IMR-90 (cell line): ENCODE measurements around the gene POLR3B. TPM values are rescaled to one million over a fixed set of nuclear protein-coding genes. Genes with fewer than 3 reads are reported as not detected.

Experiments
- ATAC-seq: fragments of 200-7000 bp; cut with Tn5 transposase; 2 replicates; pipeline ENCODE4 v1.9.1; 2020; ENCODE audit warnings: low read depth, mild to moderate bottlenecking, moderate library complexity
- BruUV-seq: library from RNA; stranded (reverse); fragments of 400-500 nt; replicated peaks from 2 replicates; lab custom pipeline; 2021; lab: Mats Ljungman, UMichigan
- CTCF ChIA-PET: fragments of 300-600 bp; formaldehyde crosslinking; extraction: SDS; loops from one replicate; lab custom pipeline; 2021; ENCODE audit warnings: antibody characterized with exemption; lab: Yijun Ruan, JAX
- POLR2A ChIA-PET: fragments of 300-600 bp; sonication (Branson Sonifier 250); formaldehyde crosslinking; loops from one replicate; lab custom pipeline; 2022; ENCODE audit warnings: antibody characterized with exemption; ENCODE audit not compliant: unreplicated experiment; lab: Charles Lee
- DNase-seq: peaks from one replicate; pipeline ENCODE4 v3.0.0; 2013
- H2AFZ ChIP-seq: replicated peaks from 2 replicates; pipeline ENCODE3; 2013; ENCODE audit warnings: low read length, mild to moderate bottlenecking; ENCODE audit not compliant: poor library complexity
- H2AK5ac ChIP-seq: 2 replicates; pipeline ENCODE4 v1.6.1; 2013; ENCODE audit warnings: low read depth, low read length, inconsistent platforms
- H2AK9ac ChIP-seq: replicated peaks from 2 replicates; pipeline ENCODE3; 2013; ENCODE audit warnings: mild to moderate bottlenecking, low read depth, low read length, moderate library complexity; ENCODE audit not compliant: poor library complexity
- H2BK120ac ChIP-seq: 2 replicates; pipeline ENCODE4 v1.6.1; 2013; ENCODE audit warnings: low read depth, low read length, inconsistent platforms
- H2BK15ac ChIP-seq: 3 replicates; pipeline ENCODE4 v1.6.1; 2013; ENCODE audit warnings: low read depth, low read length, inconsistent platforms
- H2BK20ac ChIP-seq: 2 replicates; pipeline ENCODE4 v1.6.1; 2013; ENCODE audit warnings: low read depth, mild to moderate bottlenecking, inconsistent platforms, low read length, moderate library complexity
- H2BK5ac ChIP-seq: 2 replicates; pipeline ENCODE4 v1.6.1; 2013; ENCODE audit warnings: mild to moderate bottlenecking, low read depth, low read length, inconsistent platforms; ENCODE audit not compliant: poor library complexity, severe bottlenecking
- H3K14ac ChIP-seq: replicated peaks from 2 replicates; pipeline ENCODE4 v1.6.1; 2013; ENCODE audit warnings: low read depth, low read length, inconsistent platforms
- H3K18ac ChIP-seq: 2 replicates; pipeline ENCODE4 v1.6.1; 2013; ENCODE audit warnings: low read depth, low read length, control low read depth
- H3K23ac ChIP-seq: 2 replicates; pipeline ENCODE4 v1.6.1; 2013; ENCODE audit warnings: low read depth, low read length, inconsistent platforms
- H3K27ac ChIP-seq: 2 replicates; pipeline ENCODE4 v1.5.1; 2013; ENCODE audit warnings: mild to moderate bottlenecking, control low read depth, low read length; ENCODE audit not compliant: insufficient read depth
- H3K27me3 ChIP-seq: 2 replicates; pipeline ENCODE4 v1.6.1; 2013; ENCODE audit warnings: low read length; ENCODE audit not compliant: control insufficient read depth, insufficient read depth
- H3K36me3 ChIP-seq: 2 replicates; pipeline ENCODE4 v1.6.1; 2013; ENCODE audit warnings: low read length, mixed read lengths; ENCODE audit not compliant: control insufficient read depth, insufficient read depth
- H3K4ac ChIP-seq: 2 replicates; pipeline ENCODE4 v1.6.1; 2013; ENCODE audit warnings: low read depth, low read length, inconsistent platforms
- H3K4me1 ChIP-seq: 2 replicates; pipeline ENCODE4 v1.6.1; 2013; ENCODE audit warnings: low read length, mixed read lengths; ENCODE audit not compliant: control insufficient read depth, insufficient read depth
- H3K4me2 ChIP-seq: 2 replicates; pipeline ENCODE4 v1.6.1; 2013; ENCODE audit warnings: low read depth, mild to moderate bottlenecking, control low read depth, low read length, moderate library complexity
- H3K4me3 ChIP-seq: 2 replicates; pipeline ENCODE4 v1.5.1; 2013; ENCODE audit warnings: low read depth, mild to moderate bottlenecking, control low read depth, low read length, moderate library complexity; ENCODE audit not compliant: insufficient read depth
- H3K56ac ChIP-seq: 2 replicates; pipeline ENCODE4 v1.6.1; 2013; ENCODE audit warnings: low read length, inconsistent platforms; ENCODE audit not compliant: insufficient read depth; ENCODE audit errors: extremely low read depth
- H3K79me1 ChIP-seq, 2 experiments: 2 replicates each; pipeline ENCODE4 v1.6.1; 2013; ENCODE audit warnings: low read length in 2 of 2, inconsistent platforms in 1 of 2, low read depth in 1 of 2
- H3K9ac ChIP-seq: 2 replicates; pipeline ENCODE4 v1.6.1; 2013; ENCODE audit warnings: low read depth, low read length, control low read depth
- H3K9me1 ChIP-seq: 2 replicates; pipeline ENCODE4 v1.6.1; 2013; ENCODE audit warnings: low read length, inconsistent platforms; ENCODE audit not compliant: insufficient read depth
- H3K9me3 ChIP-seq: 2 replicates; pipeline ENCODE4 v1.6.1; 2013; ENCODE audit warnings: low read length; ENCODE audit not compliant: control insufficient read depth, insufficient read depth
- H4K20me1 ChIP-seq: 2 replicates; pipeline ENCODE4 v1.6.1; 2013; ENCODE audit warnings: low read length, inconsistent platforms; ENCODE audit not compliant: insufficient read depth
- H4K5ac ChIP-seq: 2 replicates; pipeline ENCODE4 v1.6.1; 2013; ENCODE audit warnings: mild to moderate bottlenecking, low read depth, low read length, control low read depth
- H4K8ac ChIP-seq, 2 experiments: 2 replicates each; pipeline ENCODE4 v1.6.1; 2013; ENCODE audit warnings: low read depth in 2 of 2, low read length in 2 of 2, control low read depth in 1 of 2, inconsistent platforms in 1 of 2
- H4K91ac ChIP-seq: 2 replicates; pipeline ENCODE4 v1.6.1; 2013; ENCODE audit warnings: low read depth, low read length, inconsistent platforms; ENCODE audit not compliant: insufficient read depth
- MAZ ChIP-seq: IDR thresholded peaks from 2 replicates; pipeline ENCODE4 v1.6.1; 2012; ENCODE audit warnings: low read depth, mild to moderate bottlenecking, low read length, improper control_type of control experiment, moderate library complexity, borderline replicate concordance
- RAD21 ChIP-seq: IDR thresholded peaks from 2 replicates; pipeline ENCODE4 v1.6.1; 2012; ENCODE audit warnings: low read length, improper control_type of control experiment
- WGBS, 2 experiments: methylation state at CpG; one replicate each; pipeline versions ENCODE4 v1.1.5 to v1.1.7; 2013; ENCODE audit warnings: missing lambda C conversion rate in 2 of 2; ENCODE audit not compliant: insufficient read length in 1 of 2; ENCODE audit errors: extremely low coverage in 2 of 2; 5-methylcytosine and 5-hydroxymethylcytosine counted together
- dilution Hi-C: fragments of 300-500 bp; cut with HindIII; formaldehyde crosslinking; loops from one replicate; pipeline ENCODE4 v1.14.3; 2018; ENCODE audit warnings: low sequenced_read_pairs; ENCODE audit not compliant: unreplicated experiment
- in situ Hi-C: fragments of 300-500 bp; cut with MboI; formaldehyde crosslinking; loops from 3 replicates; pipeline ENCODE4 v1.14.3; 2019; ENCODE audit warnings: low sequenced_read_pairs, inconsistent platforms, mixed read lengths
- intact Hi-C: fragments of 100-400 bp; cut with micrococcal nuclease; formaldehyde crosslinking; loops from 2 replicates; pipeline ENCODE4 v1.10.0; 2022
- polyA plus RNA-seq, 3 experiments: library from polyadenylated mRNA; depleted of rRNA; stranded (reverse); fragments of >200 nt; gene quantifications; 2 replicates each; pipeline ENCODE4 v1.2.3, GENCODE V29; 2012; ENCODE audit warnings: low replicate concordance in 1 of 3
- total RNA-seq: library from RNA; depleted of rRNA; stranded (reverse); fragments of >200 nt; gene quantifications from 2 replicates; pipeline ENCODE4 v1.2.3, GENCODE V29; 2012

The POLR3B gene
- total and polyA plus RNA-seq, 2 of the 4 experiments (the other 2 are of a cell fraction) = 6.9 to 15.4 TPM

DNA sequence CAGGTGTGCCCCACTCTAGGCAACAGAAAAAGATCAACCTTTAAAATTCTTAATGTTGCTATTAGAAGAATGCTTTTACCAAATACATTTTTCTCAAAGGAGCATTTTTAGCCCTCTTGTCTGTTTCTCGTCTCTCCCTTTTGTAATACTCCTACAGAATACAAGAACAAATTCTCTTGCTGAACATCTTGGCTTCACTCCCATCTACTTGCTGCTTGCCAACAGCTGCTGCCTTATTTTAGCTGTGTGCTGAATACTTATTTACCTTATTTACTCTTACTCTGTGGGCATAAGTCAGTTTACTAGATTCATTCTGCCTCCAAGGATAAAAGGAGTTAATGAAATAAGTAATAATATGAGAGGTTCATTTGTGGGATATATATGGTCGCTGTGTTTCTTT lies 70.8 kb downstream of the POLR3B start:
- H3K4me1 ChIP-seq = no peaks in the 10 kb centered on the region
- H3K14ac ChIP-seq = no peak overlapping the region
- no peak overlapping the region for H2AK5ac ChIP-seq
- H2BK5ac ChIP-seq = no peak overlapping the region
- intact Hi-C loops = no loop called here
- no peak overlapping the region for H4K8ac ChIP-seq
- no peaks in the 10 kb centered on the region for H4K20me1 ChIP-seq
- H3K56ac ChIP-seq = no peak overlapping the region
- TF ChIP-seq MAZ = no peak
- TF ChIP-seq RAD21 = no peak
- H3K18ac ChIP-seq = no peak overlapping the region
- POLR2A ChIA-PET = no interaction called here
- H3K4ac ChIP-seq = no peak overlapping the region
- WGBS, 2 experiments = no CpG with 5 or more reads among the region's 2 CpGs
- H3K36me3 ChIP-seq = peaks cover 5% of the 10 kb centered on the region; the same call in 1 of the 2 replicates
- ATAC-seq = peak; percentile 57
- H2BK120ac ChIP-seq = no peak overlapping the region
- no peak overlapping the region for H2BK20ac ChIP-seq
- no peak overlapping the region for H2BK15ac ChIP-seq
- H3K23ac ChIP-seq = no peak overlapping the region
- H2AK9ac ChIP-seq = no peak overlapping the region
- in situ Hi-C loops = no loop called here
- H2AFZ ChIP-seq = no peak overlapping the region
- dilution Hi-C loops = no loop called here
- H4K5ac ChIP-seq = no peak overlapping the region
- H3K27ac ChIP-seq = no peak overlapping the region
- no peak overlapping the region for H4K91ac ChIP-seq
- H3K9me1 ChIP-seq = no peaks in the 10 kb centered on the region
- no peak overlapping the region for H3K4me3 ChIP-seq
- no peaks in the 10 kb centered on the region for H3K9me3 ChIP-seq
- H3K27me3 ChIP-seq = no peaks in the 10 kb centered on the region
- peak; percentile 52 for DNase-seq
- H3K79me1 ChIP-seq = no peaks in the 10 kb centered on the region
- no peak overlapping the region for H3K9ac ChIP-seq
- CTCF ChIA-PET = interaction anchor here (0.6 kb wide), 1 partner anchor 133 kb away, joined by 3 read pairs; no protein-coding TSS in a partner anchor
- no peak overlapping the region for H3K4me2 ChIP-seq
- BruUV-seq = no TSS peak
